Measurements from ENCODE around the gene RAD51C. TPM values are rescaled to one million over a fixed set of nuclear protein-coding genes. Genes with fewer than 3 reads are reported as not detected.

Gene RAD51C
- total RNA-seq, 1 experiment from 2014 or later = 63.4 TPM

- DNase-seq = no peak
- CTCF ChIA-PET = no interaction called here
- no peak for TF ChIP-seq CTCF (conservative IDR thresholded peaks at IDR 0.05)
- TF ChIP-seq EZH2 (IDR thresholded peaks at IDR 0.05; ENCODE audit: low read depth) = no peak
- Histone ChIP-seq H3K4me3 (no peak overlapping the region), H4K20me1 (ENCODE audit: insufficient read depth) (no peaks in the 10 kb centered on the region), H3F3A (ENCODE audit: insufficient read depth, low read depth) (no peaks in the 10 kb centered on the region), H3K36me3 (ENCODE audit: low read depth) (no peaks in the 10 kb centered on the region), H3K9me2 (ENCODE audit: insufficient read depth) (no peaks in the 10 kb centered on the region), H3K4me1 (replicated peaks; ENCODE audit: insufficient read depth) (no peaks in the 10 kb centered on the region), H3K9me3 (ENCODE audit: insufficient read depth, low read depth) (no peaks in the 10 kb centered on the region), H3K79me2 (ENCODE audit: low read depth) (no peaks in the 10 kb centered on the region), H3K27ac (no peak overlapping the region), H3K4me2 (no peak overlapping the region), H3K27me3 (ENCODE audit: insufficient read depth, low read depth) (peaks cover 49% of the 10 kb centered on the region), H2AFZ (no peak overlapping the region)
- intact Hi-C loops (cut with micrococcal nuclease; ENCODE audit: unreplicated experiment) = loop anchor here (5.0 kb wide), 1 partner anchor 522 kb away; the partner anchor contains the start of gene LPO
- BruUV-seq (replicated peaks) = no TSS peak
- POLR2A ChIA-PET (ENCODE audit: unreplicated experiment) = interaction anchor here (0.6 kb wide), 1 partner anchor 10 kb away, joined by 4 read pairs; no protein-coding TSS in a partner anchor
These were observed 66.5 kb downstream of the RAD51C start for GRCh38 chr17:58758890-58759289.

- POLR2A ChIA-PET (ENCODE audit: unreplicated experiment) = interaction anchor here (0.6 kb wide), 1 partner anchor 10 kb away, joined by 4 read pairs; no protein-coding TSS in a partner anchor
- Histone ChIP-seq H3K4me3 (no peak overlapping the region), H3K27ac (no peak overlapping the region), H2AFZ (no peak overlapping the region), H4K20me1 (ENCODE audit: insufficient read depth) (no peaks in the 10 kb centered on the region), H3K4me1 (replicated peaks; ENCODE audit: insufficient read depth) (no peaks in the 10 kb centered on the region), H3K9me3 (ENCODE audit: insufficient read depth, low read depth) (no peaks in the 10 kb centered on the region), H3K4me2 (no peak overlapping the region), H3K9me2 (ENCODE audit: insufficient read depth) (no peaks in the 10 kb centered on the region), H3F3A (ENCODE audit: insufficient read depth, low read depth) (no peaks in the 10 kb centered on the region), H3K27me3 (ENCODE audit: insufficient read depth, low read depth) (peaks cover 49% of the 10 kb centered on the region), H3K36me3 (ENCODE audit: low read depth) (no peaks in the 10 kb centered on the region), H3K79me2 (ENCODE audit: low read depth) (no peaks in the 10 kb centered on the region)
- no peak for TF ChIP-seq EZH2 (IDR thresholded peaks at IDR 0.05; ENCODE audit: low read depth)
- TF ChIP-seq CTCF (conservative IDR thresholded peaks at IDR 0.05) = no peak
- CTCF ChIA-PET = no interaction called here
- intact Hi-C loops (cut with micrococcal nuclease; ENCODE audit: unreplicated experiment) = loop anchor here (5.0 kb wide), 1 partner anchor 522 kb away; the partner anchor contains the start of gene LPO
- DNase-seq = no peak
- BruUV-seq (replicated peaks) = no TSS peak
These were observed 67.1 kb downstream of the RAD51C start for GRCh38 chr17:58759522-58759921.

GRCh38 chr17:58760248-58760647, 67.8 kb downstream of the RAD51C start:
- Histone ChIP-seq H3K27me3 (ENCODE audit: insufficient read depth, low read depth) (peaks cover 46% of the 10 kb centered on the region), H3K9me2 (ENCODE audit: insufficient read depth) (no peaks in the 10 kb centered on the region; the same call in 1 of the 2 replicates), H2AFZ (no peak overlapping the region), H3K9me3 (ENCODE audit: insufficient read depth, low read depth) (no peaks in the 10 kb centered on the region), H3F3A (ENCODE audit: insufficient read depth, low read depth) (no peaks in the 10 kb centered on the region), H3K27ac (no peak overlapping the region), H3K36me3 (ENCODE audit: low read depth) (no peaks in the 10 kb centered on the region), H4K20me1 (ENCODE audit: insufficient read depth) (no peaks in the 10 kb centered on the region), H3K4me2 (no peak overlapping the region), H3K4me1 (replicated peaks; ENCODE audit: insufficient read depth) (no peaks in the 10 kb centered on the region), H3K79me2 (ENCODE audit: low read depth) (no peaks in the 10 kb centered on the region), H3K4me3 (no peak overlapping the region)
- ChIA-PET CTCF (interaction anchor here (0.6 kb wide), 1 partner anchor 15 kb away, joined by 3 read pairs; no protein-coding TSS in a partner anchor), POLR2A (ENCODE audit: unreplicated experiment) (no interaction called here)
- no peak for DNase-seq
- intact Hi-C loops (cut with micrococcal nuclease; ENCODE audit: unreplicated experiment) = no loop called here
- no TSS peak for BruUV-seq (replicated peaks)
- TF ChIP-seq CTCF (conservative IDR thresholded peaks at IDR 0.05) (no peak), EZH2 (IDR thresholded peaks at IDR 0.05; ENCODE audit: low read depth) (no peak)

Data from PC-9 (cell line).